ENCODE measurements around the gene APP.

APP gene

GRCh38 chr21:25850126-25850842 is 320.3 kb downstream of the APP start:
- Histone ChIP-seq H3K36me3 (ENCODE audit: control insufficient read depth in 2 of 2, insufficient read depth in 1 of 2, low read length in 2 of 2) (no peaks in the 10 kb centered on the region), H3K27ac (ENCODE audit: extremely low read depth, low read depth, low read length) (no peak overlapping the region), H3K9me3 (ENCODE audit: control insufficient read depth, insufficient read depth, low read depth, low read length) (no peaks in the 10 kb centered on the region), H3K4me3 (ENCODE audit: low read depth, low read length) (no peak overlapping the region), H3K4me1 (ENCODE audit: control insufficient read depth, insufficient read depth, low read length) (no peaks in the 10 kb centered on the region)
- TF ChIP-seq ZNF248 (tag by site-specific recombination; IDR thresholded peaks at IDR 0.05), result no peak
- no peak for TF ChIP-seq ZNF391 (tag by site-specific recombination; IDR thresholded peaks at IDR 0.05; ENCODE audit: borderline replicate concordance, low read depth)
- TF ChIP-seq TCF7L2 (IDR thresholded peaks at IDR 0.05; ENCODE audit: borderline replicate concordance, low read depth, low read length), result no peak
- TF ChIP-seq ZFHX2 (tag by site-specific recombination; conservative IDR thresholded peaks at IDR 0.05), result no peak
- TF ChIP-seq ZSCAN23 (tag by site-specific recombination; IDR thresholded peaks at IDR 0.05), result no peak
- TF ChIP-seq ZNF670 (tag by site-specific recombination; IDR thresholded peaks at IDR 0.05; ENCODE audit: low read depth), result no peak
- TF ChIP-seq HOXA7 (CRISPR knock-in tag; IDR thresholded peaks at IDR 0.05; ENCODE audit: borderline replicate concordance), result no peak
- no peak for TF ChIP-seq ZNF302 (tag by site-specific recombination; IDR thresholded peaks at IDR 0.05; ENCODE audit: low read depth)
- no peak for TF ChIP-seq ZFP3 (tag by site-specific recombination; IDR thresholded peaks at IDR 0.05; ENCODE audit: low read depth)
- TF ChIP-seq ZBTB1 (tag by site-specific recombination; IDR thresholded peaks at IDR 0.05), result no peak
- no peak for TF ChIP-seq IKZF3 (tag by site-specific recombination; IDR thresholded peaks at IDR 0.05)
- POLR2A ChIA-PET, result no interaction called here
- CTCF ChIA-PET, result interaction anchor here (1.1 kb wide), 1 partner anchor 177 kb away, joined by 5 read pairs; no protein-coding TSS in a partner anchor

- Histone ChIP-seq H3K4me3 (ENCODE audit: low read depth, low read length) (no peak overlapping the region), H3K36me3 (ENCODE audit: control insufficient read depth in 2 of 2, insufficient read depth in 1 of 2, low read length in 2 of 2) (no peaks in the 10 kb centered on the region), H3K9me3 (ENCODE audit: control insufficient read depth, insufficient read depth, low read depth, low read length) (no peaks in the 10 kb centered on the region), H3K27ac (ENCODE audit: extremely low read depth, low read depth, low read length) (no peak overlapping the region), H3K4me1 (ENCODE audit: control insufficient read depth, insufficient read depth, low read length) (no peaks in the 10 kb centered on the region)
- CTCF ChIA-PET, result no interaction called here
- TF ChIP-seq MYNN (tag by site-specific recombination; IDR thresholded peaks at IDR 0.05; ENCODE audit: borderline replicate concordance) (no peak), MEIS1 (CRISPR knock-in tag; IDR thresholded peaks at IDR 0.05; ENCODE audit: borderline replicate concordance) (no peak), ZNF350 (tag by site-specific recombination; IDR thresholded peaks at IDR 0.05) (no peak), CTCF (tag by site-specific recombination; IDR thresholded peaks at IDR 0.05) (no peak), ZNF521 (tag by site-specific recombination; IDR thresholded peaks at IDR 0.05) (no peak), ZNF585B (tag by site-specific recombination; IDR thresholded peaks at IDR 0.05) (peak; percentile 93)
- POLR2A ChIA-PET, result interaction anchor here (0.5 kb wide), 1 partner anchor 21 kb away, joined by 3 read pairs; no protein-coding TSS in a partner anchor
These were observed 322.3 kb downstream of the APP start for GRCh38 chr21:25848309-25848708.

- CTCF ChIA-PET, result interaction anchor here (1.1 to 2.0 kb wide), 3 partner anchors 9 to 44 kb away, joined by 3 to 4 read pairs (median 4); no protein-coding TSS in a partner anchor
- H3K4me1 ChIP-seq (ENCODE audit: control insufficient read depth, insufficient read depth, low read length), result no peaks in the 10 kb centered on the region
- H3K4me3 ChIP-seq (ENCODE audit: low read depth, low read length), result no peak overlapping the region
- H3K36me3 ChIP-seq (ENCODE audit: control insufficient read depth in 2 of 2, insufficient read depth in 1 of 2, low read length in 2 of 2), result no peaks in the 10 kb centered on the region
- POLR2A ChIA-PET, result no interaction called here
- H3K27ac ChIP-seq (ENCODE audit: extremely low read depth, low read depth, low read length), result no peak overlapping the region
- H3K9me3 ChIP-seq (ENCODE audit: control insufficient read depth, insufficient read depth, low read depth, low read length), result no peaks in the 10 kb centered on the region
- TF ChIP-seq SP7 (tag by site-specific recombination; IDR thresholded peaks at IDR 0.05) (no peak), ZBTB49 (tag by site-specific recombination; IDR thresholded peaks at IDR 0.05; ENCODE audit: low read depth) (no peak), BCL11B (tag by site-specific recombination; IDR thresholded peaks at IDR 0.05; ENCODE audit: low read depth) (no peak), ZNF19 (tag by site-specific recombination; IDR thresholded peaks at IDR 0.05; ENCODE audit: low read depth) (no peak), ZNF560 (tag by site-specific recombination; IDR thresholded peaks at IDR 0.05; ENCODE audit: borderline replicate concordance) (no peak), ZNF394 (tag by site-specific recombination; IDR thresholded peaks at IDR 0.05; ENCODE audit: borderline replicate concordance) (no peak), BCL11A (tag by site-specific recombination; IDR thresholded peaks at IDR 0.05; ENCODE audit: low read depth) (no peak), INSM2 (tag by site-specific recombination; IDR thresholded peaks at IDR 0.05) (no peak), ZNF529 (tag by site-specific recombination; IDR thresholded peaks at IDR 0.05; ENCODE audit: insufficient replicate concordance) (no peak), ZNF248 (tag by site-specific recombination; IDR thresholded peaks at IDR 0.05) (no peak), ZNF600 (tag by site-specific recombination; IDR thresholded peaks at IDR 0.05) (no peak)
These were observed 324.8 kb downstream of the APP start for GRCh38 chr21:25845729-25846256.

All from HEK293 (cell line).